GM12864 (cell line): ENCODE results near the gene FABP6.

ENCODE experiments used
- DNase-seq: peaks from one replicate; pipeline ENCODE4 v3.0.0-alpha.2; 2011; ENCODE audit warnings: low read depth
- H3K4me3 ChIP-seq: 2 replicates; pipeline ENCODE4 v1.5.1; 2011; ENCODE audit warnings: mild to moderate bottlenecking, low read depth, low read length, control low read depth
- CTCF ChIP-seq: IDR thresholded peaks from 2 replicates; pipeline ENCODE4 v1.5.1; 2011; ENCODE audit warnings: low read depth, mild to moderate bottlenecking, moderate library complexity, low read length, control low read depth, inconsistent platforms; ENCODE audit errors: missing control alignments

Gene FABP6

GRCh38 chr5:160278343-160278742, 49.0 kb downstream of the FABP6 start:
- no peak for DNase-seq
- no peak overlapping the region for H3K4me3 ChIP-seq
- TF ChIP-seq CTCF = no peak

- TF ChIP-seq CTCF = no peak
- DNase-seq = no peak
- no peak overlapping the region for H3K4me3 ChIP-seq
Measured at GRCh38 chr5:160280384-160281095, 51.2 kb downstream of the FABP6 start.

- TF ChIP-seq CTCF = no peak
- H3K4me3 ChIP-seq = no peak overlapping the region
- no peak for DNase-seq
Measured at GRCh38 chr5:160281275-160281674, 52.0 kb downstream of the FABP6 start.

- no peak for DNase-seq
- no peak overlapping the region for H3K4me3 ChIP-seq
- TF ChIP-seq CTCF = no peak
Measured at GRCh38 chr5:160284291-160284873, 55.1 kb downstream of the FABP6 start.

- H3K4me3 ChIP-seq = no peak overlapping the region
- TF ChIP-seq CTCF = no peak
- no peak for DNase-seq
Measured at GRCh38 chr5:160285316-160285715, 56.0 kb downstream of the FABP6 start.

- TF ChIP-seq CTCF = no peak
- DNase-seq = no peak
- no peak overlapping the region for H3K4me3 ChIP-seq
Measured at GRCh38 chr5:160286947-160287346, 57.6 kb downstream of the FABP6 start.
